MM.1S (cell line): ENCODE results near the gene UBAC2.

Experiments
- DNase-seq: peaks from one replicate; pipeline ENCODE4 v3.0.0-alpha.2; 2015
- H2AFZ ChIP-seq: fragments of 300-600 bp; sonication (generic); 2 replicates; pipeline ENCODE4 v1.6.0; 2016; ENCODE audit warnings: antibody characterized with exemption, low read length
- H3F3A ChIP-seq: fragments of 300-600 bp; sonication (generic); 2 replicates; pipeline ENCODE4 v1.6.1; 2016; ENCODE audit warnings: mild to moderate bottlenecking, antibody characterized with exemption, low read length, moderate library complexity, mixed read lengths; ENCODE audit not compliant: insufficient read depth
- H3K27ac ChIP-seq: fragments of 300-600 bp; sonication (generic); 2 replicates; pipeline ENCODE4 v1.5.1; 2016; ENCODE audit warnings: mild to moderate bottlenecking, low read length
- H3K27me3 ChIP-seq: fragments of 300-600 bp; sonication (generic); replicated peaks from 2 replicates; pipeline ENCODE4 v1.6.0; 2016; ENCODE audit warnings: low read length; ENCODE audit not compliant: insufficient read depth
- H3K36me3 ChIP-seq: fragments of 300-600 bp; sonication (generic); replicated peaks from 2 replicates; pipeline ENCODE4 v1.6.1; 2016; ENCODE audit warnings: mild to moderate bottlenecking, low read length, mixed read lengths; ENCODE audit not compliant: insufficient read depth
- H3K4me1 ChIP-seq: fragments of 300-600 bp; sonication (generic); 2 replicates; pipeline ENCODE4 v1.6.1; 2016; ENCODE audit warnings: low read length, mixed read lengths
- H3K4me2 ChIP-seq: fragments of 300-600 bp; sonication (generic); 2 replicates; pipeline ENCODE4 v1.6.0; 2016; ENCODE audit warnings: low read depth, low read length
- H3K4me3 ChIP-seq: fragments of 300-600 bp; sonication (generic); 2 replicates; pipeline ENCODE4 v1.5.1; 2016; ENCODE audit warnings: low read length, mixed read lengths
- H3K79me2 ChIP-seq: fragments of 300-600 bp; sonication (generic); 2 replicates; pipeline ENCODE4 v1.6.1; 2016; ENCODE audit warnings: mixed run types, low read length, mixed read lengths
- H3K9ac ChIP-seq: fragments of 300-600 bp; sonication (generic); 2 replicates; pipeline ENCODE4 v1.6.1; 2016; ENCODE audit warnings: low read length, mixed read lengths
- H3K9me2 ChIP-seq: fragments of 300-600 bp; sonication (generic); replicated peaks from 2 replicates; pipeline ENCODE4 v1.6.1; 2016; ENCODE audit warnings: mild to moderate bottlenecking, low read length, mixed read lengths; ENCODE audit not compliant: insufficient read depth
- H3K9me3 ChIP-seq: fragments of 300-600 bp; sonication (generic); replicated peaks from 2 replicates; pipeline ENCODE4 v1.6.1; 2016; ENCODE audit warnings: mild to moderate bottlenecking, low read length, mixed read lengths; ENCODE audit not compliant: insufficient read depth
- H4K20me1 ChIP-seq: fragments of 300-600 bp; sonication (generic); 2 replicates; pipeline ENCODE4 v1.6.1; 2016; ENCODE audit warnings: mild to moderate bottlenecking, low read length, moderate library complexity, mixed read lengths; ENCODE audit not compliant: insufficient read depth
- CTCF ChIP-seq: fragments of 300-600 bp; sonication (generic); IDR thresholded peaks from 2 replicates; pipeline ENCODE4 v1.5.1; 2016; ENCODE audit warnings: antibody characterized with exemption, low read length, mixed read lengths
- EZH2 ChIP-seq: fragments of 300-600 bp; sonication (generic); optimal IDR thresholded peaks from 2 replicates; pipeline ENCODE3; 2017; ENCODE audit warnings: low read depth, mild to moderate bottlenecking, antibody characterized with exemption, low read length, mixed read lengths
- EZH2phosphoT487 ChIP-seq: fragments of 300-600 bp; sonication (generic); IDR thresholded peaks from 2 replicates; pipeline ENCODE4 v1.6.1; 2018; ENCODE audit warnings: antibody characterized with exemption, low read length

UBAC2 gene

DNA sequence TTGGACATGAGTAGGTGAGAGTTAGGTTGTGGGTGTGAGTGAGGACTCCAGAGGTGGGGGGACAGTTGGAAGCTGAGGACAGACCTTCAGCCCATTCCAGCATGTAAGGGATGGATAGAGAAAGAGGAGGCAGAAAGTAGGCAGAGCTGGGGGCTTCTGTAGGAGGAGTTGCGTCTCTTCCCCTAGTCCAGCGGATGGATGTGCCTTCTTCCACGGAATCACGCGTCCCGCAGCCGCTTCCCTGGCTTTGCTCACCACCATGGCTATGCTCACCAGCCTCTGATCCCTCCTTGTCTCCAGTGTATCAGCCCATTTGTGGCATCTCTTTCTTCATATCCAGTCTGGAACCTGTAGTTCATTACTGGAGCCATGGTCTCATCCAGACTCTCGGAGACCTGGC is 5.6 kb downstream of the UBAC2 start:
- no peak overlapping the region for H3K27ac ChIP-seq
- H3K4me1 ChIP-seq = peaks cover 18% of the 10 kb centered on the region
- no peak overlapping the region for H3K4me3 ChIP-seq
- no peaks in the 10 kb centered on the region for H3K9me3 ChIP-seq
- no peak overlapping the region for H3K9ac ChIP-seq
- H3F3A ChIP-seq = peaks cover 13% of the 10 kb centered on the region
- H2AFZ ChIP-seq = no peak overlapping the region
- peaks cover 51% of the 10 kb centered on the region for H4K20me1 ChIP-seq
- no peak for TF ChIP-seq EZH2
- TF ChIP-seq CTCF = no peak
- no peak for TF ChIP-seq EZH2phosphoT487
- H3K79me2 ChIP-seq = peaks cover 67% of the 10 kb centered on the region
- H3K36me3 ChIP-seq = no peaks in the 10 kb centered on the region
- H3K4me2 ChIP-seq = no peak overlapping the region
- no peak for DNase-seq
- peaks cover 49% of the 10 kb centered on the region for H3K27me3 ChIP-seq
- H3K9me2 ChIP-seq = no peaks in the 10 kb centered on the region

DNA sequence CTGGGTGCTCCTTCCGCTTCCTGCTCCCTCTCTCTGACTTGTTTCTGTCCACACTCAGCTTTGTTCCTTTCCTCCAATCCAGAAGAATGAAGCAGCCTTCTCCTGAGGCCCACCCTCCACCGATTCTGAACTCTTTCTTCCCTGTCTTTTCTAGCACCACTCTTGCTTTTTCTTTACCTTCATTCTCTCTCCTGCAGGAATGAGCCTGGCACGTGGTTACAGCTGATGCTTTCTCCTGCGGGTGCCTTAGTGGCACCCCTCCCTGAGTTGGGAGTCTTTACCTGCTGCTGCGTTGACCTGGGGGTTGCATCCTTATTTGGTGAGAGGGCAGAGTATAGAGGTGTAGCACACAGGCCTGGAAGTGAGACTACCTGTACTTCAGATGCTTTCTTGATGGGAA is 6.2 kb downstream of the UBAC2 start:
- Histone ChIP-seq H3K9me3 (no peaks in the 10 kb centered on the region), H2AFZ (no peak overlapping the region)

GRCh38 chr13:99207511-99207910 is 6.9 kb downstream of the UBAC2 start:
- H3K9ac ChIP-seq = no peak overlapping the region
- H3K4me2 ChIP-seq = no peak overlapping the region
- H3K27ac ChIP-seq = no peak overlapping the region
- peaks cover 53% of the 10 kb centered on the region for H4K20me1 ChIP-seq
- DNase-seq = no peak
- H3K9me2 ChIP-seq = no peaks in the 10 kb centered on the region
- peaks cover 62% of the 10 kb centered on the region for H3K79me2 ChIP-seq
- H3K36me3 ChIP-seq = no peaks in the 10 kb centered on the region
- no peaks in the 10 kb centered on the region for H3K9me3 ChIP-seq
- H3K4me3 ChIP-seq = no peak overlapping the region
- peaks cover 6% of the 10 kb centered on the region; the same call in 1 of the 2 replicates for H3F3A ChIP-seq
- no peak overlapping the region for H2AFZ ChIP-seq
- H3K27me3 ChIP-seq = peaks cover 43% of the 10 kb centered on the region
- H3K4me1 ChIP-seq = peaks cover 18% of the 10 kb centered on the region
- TF ChIP-seq EZH2 (no peak), CTCF (no peak), EZH2phosphoT487 (no peak)

More for the DNA sequence above, 6.2 kb downstream of the UBAC2 start:
- no peak for TF ChIP-seq EZH2phosphoT487
- no peak for TF ChIP-seq CTCF
- TF ChIP-seq EZH2 = no peak
- peaks cover 11% of the 10 kb centered on the region; the same call in 1 of the 2 replicates for H3F3A ChIP-seq
- no peak overlapping the region for H3K27ac ChIP-seq
- H3K4me3 ChIP-seq = no peak overlapping the region
- H3K79me2 ChIP-seq = peaks cover 68% of the 10 kb centered on the region
- peaks cover 53% of the 10 kb centered on the region for H4K20me1 ChIP-seq
- H3K9ac ChIP-seq = no peak overlapping the region
- DNase-seq = no peak
- no peaks in the 10 kb centered on the region for H3K9me2 ChIP-seq
- H3K4me1 ChIP-seq = peaks cover 18% of the 10 kb centered on the region
- H3K4me2 ChIP-seq = no peak overlapping the region
- H3K27me3 ChIP-seq = peaks cover 49% of the 10 kb centered on the region
- H3K36me3 ChIP-seq = no peaks in the 10 kb centered on the region
